ENCODE measurements around the gene ITFG1. TPM values are rescaled to one million over a fixed set of nuclear protein-coding genes. Genes with fewer than 3 reads are reported as not detected.

Gene ITFG1
- polyA plus RNA-seq, 3 donors = 28.9 to 62.5 (median 35.3) TPM

GRCh38 chr16:47371271-47372014 lies 89.4 kb downstream of the ITFG1 start:
- no peak overlapping the region for H3K4me3 ChIP-seq (replicated peaks in 1 of 3; ENCODE audit: low read depth in 2 of 3, low read length in 3 of 3)
- peaks cover 25 to 69% of the 10 kb centered on the region in 2 donors for H3K36me3 ChIP-seq (replicated peaks in 1 of 2; ENCODE audit: control insufficient read depth in 1 of 2, insufficient read depth in 2 of 2, low read length in 2 of 2)
- H3K4me3 Mint-ChIP-seq = no peak overlapping the region
- no peaks in the 10 kb centered on the region for H4K20me1 ChIP-seq (ENCODE audit: insufficient read depth, low read length)
- no peaks in the 10 kb centered on the region for H3K4me1 Mint-ChIP-seq
- no peak for TF ChIP-seq CTCF (IDR thresholded peaks at IDR 0.05)
- intact Hi-C loops (cut with micrococcal nuclease) = no loop called here
- H3K27me3 Mint-ChIP-seq (ENCODE audit: low read depth in 3 of 3) = no peaks in the 10 kb centered on the region
- H3K4me1 ChIP-seq (ENCODE audit: control insufficient read depth in 1 of 2, insufficient read depth in 2 of 2, low read length in 2 of 2) = no peaks in the 10 kb centered on the region
- H3K9me3 Mint-ChIP-seq = peaks cover 6 to 17% (median 12%) of the 10 kb centered on the region in 7 donors
- H3K9me3 ChIP-seq (replicated peaks in 1 of 2; ENCODE audit: control insufficient read depth in 1 of 2, insufficient read depth in 1 of 2, low read length in 2 of 2) = peaks cover 7 to 12% of the 10 kb centered on the region in 2 donors
- H3K27me3 ChIP-seq (ENCODE audit: control insufficient read depth in 2 of 2, insufficient read depth in 2 of 2, low read length in 2 of 2) = no peaks in the 10 kb centered on the region
- WGBS (ENCODE audit: insufficient coverage) = 100% methylated on average over 1 of the region's 5 CpGs
- H3K36me3 Mint-ChIP-seq = peaks cover 40 to 57% of the 10 kb centered on the region in 2 donors
- H3K27ac ChIP-seq (ENCODE audit: low read depth in 1 of 2, low read length in 2 of 2) = no peak overlapping the region
- no peak overlapping the region for H3K9ac ChIP-seq (ENCODE audit: insufficient read depth, low read length, poor library complexity, severe bottlenecking)
- no peak overlapping the region for H2AFZ ChIP-seq (ENCODE audit: insufficient read depth, low read depth, low read length, poor library complexity, severe bottlenecking)
- no peaks in the 10 kb centered on the region for H3K79me2 ChIP-seq (ENCODE audit: insufficient read depth, low read length)
- no peak overlapping the region for H3K27ac Mint-ChIP-seq
- DNase-seq = no peak
- H3K4me2 ChIP-seq (replicated peaks; ENCODE audit: extremely low read depth, low read length, poor library complexity, severe bottlenecking) = no peak overlapping the region

- Mint-ChIP-seq H3K4me3 (no peak overlapping the region), H3K4me1 (no peaks in the 10 kb centered on the region), H3K27me3 (ENCODE audit: low read depth in 3 of 3) (no peaks in the 10 kb centered on the region), H3K9me3 (peaks cover 6 to 17% (median 12%) of the 10 kb centered on the region in 7 donors), H3K36me3 (peaks cover 41 to 59% of the 10 kb centered on the region in 2 donors), H3K27ac (no peak overlapping the region)
- no peak overlapping the region for H3K27ac ChIP-seq (ENCODE audit: low read depth in 1 of 2, low read length in 2 of 2)
- TF ChIP-seq CTCF (IDR thresholded peaks at IDR 0.05) = no peak
- no peak overlapping the region for H3K9ac ChIP-seq (ENCODE audit: insufficient read depth, low read length, poor library complexity, severe bottlenecking)
- peaks cover 7 to 12% of the 10 kb centered on the region in 2 donors for H3K9me3 ChIP-seq (replicated peaks in 1 of 2; ENCODE audit: control insufficient read depth in 1 of 2, insufficient read depth in 1 of 2, low read length in 2 of 2)
- DNase-seq = no peak
- 94% methylated on average over 7 of the region's 12 CpGs for WGBS (ENCODE audit: insufficient coverage)
- no peaks in the 10 kb centered on the region for H3K27me3 ChIP-seq (ENCODE audit: control insufficient read depth in 2 of 2, insufficient read depth in 2 of 2, low read length in 2 of 2)
- H3K4me3 ChIP-seq (replicated peaks in 1 of 3; ENCODE audit: low read depth in 2 of 3, low read length in 3 of 3) = no peak overlapping the region
- H3K4me1 ChIP-seq (ENCODE audit: control insufficient read depth in 1 of 2, insufficient read depth in 2 of 2, low read length in 2 of 2) = no peaks in the 10 kb centered on the region
- intact Hi-C loops (cut with micrococcal nuclease) = no loop called here
- H3K4me2 ChIP-seq (replicated peaks; ENCODE audit: extremely low read depth, low read length, poor library complexity, severe bottlenecking) = no peak overlapping the region
- H3K79me2 ChIP-seq (ENCODE audit: insufficient read depth, low read length) = no peaks in the 10 kb centered on the region
- no peak overlapping the region for H2AFZ ChIP-seq (ENCODE audit: insufficient read depth, low read depth, low read length, poor library complexity, severe bottlenecking)
- peaks cover 21 to 63% of the 10 kb centered on the region in 2 donors for H3K36me3 ChIP-seq (replicated peaks in 1 of 2; ENCODE audit: control insufficient read depth in 1 of 2, insufficient read depth in 2 of 2, low read length in 2 of 2)
- H4K20me1 ChIP-seq (ENCODE audit: insufficient read depth, low read length) = no peaks in the 10 kb centered on the region
Measured at GRCh38 chr16:47370536-47370935, 90.3 kb downstream of the ITFG1 start.

All from CD14-positive monocyte (primary cell).